HG03521 (cell line): ENCODE data around the gene TMSB10.
"Not testable (repeated sequence)": the region's sequence is repeated elsewhere in the genome, so short reads cannot be mapped to it uniquely, and the experiment has no call there.

Experiments used
- ATAC-seq: cut with Tn5 transposase; IDR thresholded peaks from one replicate; pipeline ENCODE4 v1.9.1; 2021; ENCODE audit warnings: mild to moderate bottlenecking, moderate library complexity; ENCODE audit not compliant: unreplicated experiment

Gene TMSB10

GRCh38 chr2:84931384-84931821 lies 25.9 kb downstream of the TMSB10 start:
- peak; percentile 51 for ATAC-seq

GRCh38 chr2:84938194-84938879 lies 32.9 kb downstream of the TMSB10 start:
- ATAC-seq = peak; percentile 31

DNA sequence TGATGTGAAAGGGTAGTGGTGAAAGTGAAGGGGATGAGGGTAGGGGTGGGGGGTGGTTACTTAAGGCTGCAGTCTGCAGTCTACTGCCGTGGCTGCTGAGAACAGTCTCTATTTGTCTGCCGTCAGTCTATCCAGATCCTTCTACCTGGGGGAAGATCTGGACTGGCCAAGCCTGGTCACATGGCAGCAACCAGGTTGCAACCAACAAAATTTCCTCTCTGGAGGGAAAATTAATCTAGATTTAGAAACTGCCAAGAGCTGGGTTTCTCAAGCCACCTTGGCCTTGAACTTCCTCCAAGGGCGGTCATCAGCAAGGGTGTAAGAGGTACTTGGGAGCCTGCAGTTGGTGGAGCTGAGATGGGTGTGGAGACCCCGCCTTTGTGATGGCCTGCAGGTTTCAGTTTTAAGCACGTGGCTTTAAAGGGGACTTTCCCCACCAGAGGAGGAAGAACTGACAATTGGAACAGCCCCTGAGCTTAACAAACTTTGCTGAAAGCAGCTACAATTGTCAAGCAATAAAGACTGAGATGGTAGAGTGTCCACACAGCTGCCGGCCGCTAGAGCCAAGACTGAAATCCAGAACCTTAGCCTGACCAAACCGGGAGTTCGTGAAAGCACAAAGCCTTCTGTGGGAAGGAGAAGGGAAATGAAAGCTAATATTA lies 34.1 kb downstream of the TMSB10 start:
- peak; percentile 71 for ATAC-seq

DNA sequence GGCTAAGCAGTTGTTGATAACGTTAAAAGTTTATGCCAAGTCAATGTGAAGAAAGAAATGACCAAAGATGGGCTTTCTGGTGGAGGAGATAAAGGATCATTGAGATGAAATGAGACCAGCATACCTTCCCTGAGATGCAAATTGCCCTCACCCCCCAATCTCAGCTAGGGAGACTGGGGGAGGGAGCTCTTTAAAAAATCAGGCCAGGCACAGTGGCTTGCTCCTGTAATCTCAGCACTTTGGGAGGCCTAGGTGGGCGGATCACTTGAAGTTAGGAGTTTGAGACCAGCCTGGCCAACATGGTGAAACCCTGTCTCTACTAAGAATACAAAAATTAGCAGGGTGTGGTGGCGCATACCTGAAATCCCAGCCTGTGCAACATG lies 34.6 kb downstream of the TMSB10 start:
- no peak for ATAC-seq

DNA sequence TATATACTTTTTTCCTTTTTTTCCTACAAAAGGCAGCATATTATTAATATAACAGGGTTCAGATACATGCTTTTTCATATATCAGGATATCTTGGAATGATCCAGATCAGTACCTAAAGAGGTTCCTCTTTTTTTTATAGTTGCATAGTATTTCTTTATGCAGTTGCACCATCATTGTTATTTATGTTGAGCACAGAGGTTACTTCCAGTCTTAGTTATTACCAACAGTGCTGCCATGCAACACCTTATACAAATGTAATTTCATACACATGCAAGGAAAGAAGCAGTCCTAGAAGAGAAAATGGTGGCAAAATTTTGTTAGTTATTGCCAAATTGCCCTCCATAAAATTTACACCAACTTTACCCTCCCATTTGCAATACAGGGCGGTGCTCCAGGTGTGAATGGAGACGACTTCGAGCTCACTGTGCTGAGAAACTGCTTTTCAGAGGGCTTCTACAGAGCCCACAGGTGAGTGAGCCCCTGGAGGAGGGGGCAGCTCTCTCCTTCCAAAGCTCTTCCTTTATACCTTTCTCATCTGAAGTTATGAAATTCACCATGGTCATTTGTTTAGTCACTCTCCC lies 35.5 kb downstream of the TMSB10 start:
- no peak for ATAC-seq

- no peak for ATAC-seq
Observed at GRCh38 chr2:84942166-84942565, 36.7 kb downstream of the TMSB10 start.

DNA sequence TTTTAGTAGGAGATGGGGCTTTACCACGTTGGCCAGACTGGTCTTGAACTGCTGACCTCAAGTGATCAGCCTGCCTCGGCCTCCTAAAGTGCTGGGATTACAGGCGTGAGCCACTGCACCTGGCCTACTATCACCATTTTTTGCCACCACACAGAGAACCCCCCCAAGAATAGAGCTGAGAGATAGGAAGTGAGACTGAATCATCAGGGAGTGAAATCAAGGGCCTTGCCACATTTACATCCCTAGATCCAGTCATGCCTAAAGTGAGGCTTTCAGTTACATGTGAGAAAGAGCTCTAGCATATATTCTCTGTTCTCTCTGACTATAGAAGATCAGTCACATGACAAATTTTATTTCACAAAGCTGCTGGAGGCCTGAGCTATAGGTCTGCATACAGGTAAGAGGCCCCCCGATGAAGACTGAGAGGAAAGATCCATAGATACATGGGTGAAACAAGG lies 37.5 kb downstream of the TMSB10 start:
- ATAC-seq = peak; percentile 22

DNA sequence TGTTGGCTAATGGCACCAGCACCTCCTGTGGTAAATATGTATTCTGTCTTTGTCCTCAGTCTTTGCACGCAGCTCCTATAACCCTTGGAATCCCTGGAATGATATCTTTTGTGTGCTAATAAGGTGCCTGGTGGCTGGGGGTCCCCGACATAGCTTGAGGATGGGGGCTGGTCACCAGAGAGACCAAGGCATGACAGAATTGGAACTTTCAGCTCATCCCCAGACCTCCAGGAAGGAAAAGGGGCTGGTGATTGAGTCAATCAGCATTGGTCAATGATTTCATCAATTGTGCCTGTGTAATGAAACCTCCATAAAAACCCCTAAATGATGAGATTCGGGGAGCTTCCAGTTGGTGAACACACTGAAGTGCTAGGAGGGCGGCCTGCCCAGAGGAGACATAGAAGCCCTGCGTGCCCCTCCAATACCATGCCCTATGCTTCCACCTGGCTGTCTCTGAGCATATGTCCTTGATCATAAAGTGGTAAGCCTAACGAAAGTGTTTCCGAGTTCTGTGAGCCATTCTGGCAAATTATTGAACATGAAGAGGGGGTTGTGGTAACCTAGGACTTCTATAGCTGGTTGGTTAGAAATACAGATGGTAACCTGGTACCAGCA lies 38.9 kb downstream of the TMSB10 start:
- no peak for ATAC-seq

- not testable (repeated sequence) for ATAC-seq
Observed at GRCh38 chr2:84945838-84946203, 40.4 kb downstream of the TMSB10 start.

DNA sequence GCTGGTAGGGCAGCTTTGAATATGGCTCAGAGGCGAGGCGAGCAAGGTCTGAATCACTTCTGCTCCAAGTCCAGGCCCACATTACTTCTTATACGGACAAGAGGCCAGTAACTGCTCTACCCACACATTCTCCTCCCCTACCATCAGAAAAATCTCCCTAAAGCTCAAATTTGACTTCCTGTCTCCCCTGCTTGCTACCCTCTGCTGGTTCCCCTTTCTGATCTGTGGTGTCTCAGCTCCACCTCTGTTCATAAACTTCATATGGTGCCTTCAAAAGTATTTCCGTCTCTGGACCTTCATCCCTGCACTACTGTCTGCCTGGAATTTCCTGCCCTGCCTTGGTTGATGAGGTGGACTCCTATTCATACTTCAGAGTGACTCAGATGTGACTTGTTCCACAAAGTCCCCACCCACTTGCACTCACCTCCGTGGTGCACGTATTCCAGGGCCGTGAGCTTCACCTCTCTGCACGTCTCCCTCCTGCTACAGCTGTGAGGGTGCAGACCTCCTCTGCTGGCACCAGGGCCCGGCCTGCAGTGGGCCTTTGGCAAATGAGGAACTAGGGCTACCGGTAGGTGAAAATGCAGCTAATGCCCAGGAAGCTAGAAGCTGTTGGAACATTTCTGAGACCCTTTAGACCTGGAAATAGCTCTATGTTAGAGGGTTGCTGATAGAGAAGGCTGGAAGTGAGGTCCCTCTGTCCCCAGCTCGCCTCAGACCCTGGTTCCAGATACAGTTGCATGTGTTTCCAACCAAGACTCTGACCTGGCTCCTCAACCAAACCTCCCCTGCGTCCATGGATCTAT lies 41.0 kb downstream of the TMSB10 start:
- ATAC-seq = peak; percentile 57

DNA sequence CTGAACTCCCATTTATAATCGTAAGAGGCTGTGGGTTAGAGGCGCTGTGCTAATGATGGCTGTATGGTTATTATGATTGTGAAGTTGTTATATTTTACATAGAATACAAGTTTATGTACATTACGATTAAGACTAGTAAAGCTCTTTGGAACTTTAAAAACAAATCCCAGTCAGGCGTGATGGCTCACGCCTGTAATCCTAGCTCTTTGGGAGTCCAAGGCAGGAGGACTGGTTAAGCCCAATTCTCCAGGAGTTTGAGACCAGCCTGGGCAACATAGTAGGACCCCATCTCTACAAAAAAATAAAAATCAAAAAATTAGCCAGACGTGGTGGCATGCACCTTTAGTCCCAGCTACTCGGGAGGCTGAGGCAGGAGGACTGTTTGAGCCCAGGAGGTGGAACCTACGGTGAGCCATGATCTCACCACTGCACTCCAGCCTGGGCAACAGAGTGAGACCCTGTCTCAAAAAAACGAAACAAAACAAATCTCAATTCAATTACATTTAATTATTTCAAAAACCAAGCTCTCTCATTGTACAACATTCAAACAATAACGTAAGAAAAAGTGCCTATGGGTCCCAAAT lies 41.6 kb downstream of the TMSB10 start:
- no peak for ATAC-seq

- ATAC-seq = no peak
Observed at GRCh38 chr2:84953535-84953934, 48.1 kb downstream of the TMSB10 start.

- no peak for ATAC-seq
Observed at GRCh38 chr2:84954329-84954728, 48.9 kb downstream of the TMSB10 start.
